Mesendoderm (in vitro differentiated cells): ENCODE results near the gene EPB42.

Source experiments
- DNase-seq: peaks from one replicate; pipeline ENCODE4 v3.0.0; 2013
- H2AK5ac ChIP-seq: 2 replicates; pipeline ENCODE4 v1.6.1; 2013; ENCODE audit warnings: low read length, inconsistent platforms
- H2BK120ac ChIP-seq: 2 replicates; pipeline ENCODE4 v1.6.1; 2013; ENCODE audit warnings: low read depth, mild to moderate bottlenecking, low read length, moderate library complexity, mixed read lengths
- H2BK15ac ChIP-seq: replicated peaks from 2 replicates; pipeline ENCODE4 v1.6.1; 2013; ENCODE audit warnings: low read depth, mild to moderate bottlenecking, moderate library complexity
- H2BK5ac ChIP-seq: 2 replicates; pipeline ENCODE4 v1.6.1; 2013; ENCODE audit warnings: low read length, inconsistent platforms
- H3K18ac ChIP-seq: 2 replicates; pipeline ENCODE4 v1.6.1; 2013; ENCODE audit warnings: mild to moderate bottlenecking, low read length, mixed read lengths
- H3K23ac ChIP-seq: one replicate; pipeline ENCODE4 v1.6.1; 2013; ENCODE audit warnings: low read length
- H3K27ac ChIP-seq: 2 replicates; pipeline ENCODE4 v1.5.1; 2013; ENCODE audit warnings: low read depth, mild to moderate bottlenecking, inconsistent platforms, low read length, moderate library complexity
- H3K27me3 ChIP-seq: 2 replicates; pipeline ENCODE4 v1.6.1; 2013; ENCODE audit warnings: low read length, control low read depth, mild to moderate bottlenecking, inconsistent platforms; ENCODE audit not compliant: insufficient read depth, poor library complexity
- H3K36me3 ChIP-seq: 2 replicates; pipeline ENCODE4 v1.6.1; 2013; ENCODE audit warnings: low read length, inconsistent platforms; ENCODE audit not compliant: control insufficient read depth, insufficient read depth
- H3K4ac ChIP-seq: one replicate; pipeline ENCODE4 v1.6.1; 2013; ENCODE audit warnings: low read depth, mild to moderate bottlenecking, low read length, moderate library complexity
- H3K4me1 ChIP-seq: 2 replicates; pipeline ENCODE4 v1.6.1; 2013; ENCODE audit warnings: low read depth, low read length, inconsistent platforms; ENCODE audit not compliant: control insufficient read depth
- H3K4me2 ChIP-seq: 2 replicates; pipeline ENCODE4 v1.6.1; 2013; ENCODE audit warnings: low read length
- H3K4me3 ChIP-seq: 2 replicates; pipeline ENCODE4 v1.5.1; 2013; ENCODE audit warnings: mild to moderate bottlenecking, low read length
- H3K56ac ChIP-seq: one replicate; pipeline ENCODE4 v1.6.1; 2013; ENCODE audit warnings: low read length
- H3K79me1 ChIP-seq: 2 replicates; pipeline ENCODE4 v1.6.1; 2013; ENCODE audit warnings: low read length, inconsistent platforms
- H3K79me2 ChIP-seq: 2 replicates; pipeline ENCODE4 v1.6.1; 2013; ENCODE audit warnings: mild to moderate bottlenecking, low read length; ENCODE audit not compliant: control insufficient read depth, insufficient read depth
- H3K9ac ChIP-seq: 2 replicates; pipeline ENCODE4 v1.6.1; 2013; ENCODE audit warnings: low read length, inconsistent platforms
- H4K5ac ChIP-seq: one replicate; pipeline ENCODE4 v1.6.1; 2013; ENCODE audit warnings: low read length
- H4K8ac ChIP-seq: one replicate; pipeline ENCODE4 v1.6.1; 2013; ENCODE audit warnings: low read depth, mild to moderate bottlenecking, control low read depth, low read length, moderate library complexity
- WGBS: extraction: QIAGEN DNeasy Blood & Tissue Kit; methylation state at CpG from one replicate; pipeline ENCODE4 v1.1.7; 2013; ENCODE audit warnings: low lambda C conversion rate, missing lambda C conversion rate; ENCODE audit not compliant: insufficient coverage; ENCODE audit errors: extremely low coverage; 5-methylcytosine and 5-hydroxymethylcytosine counted together

Gene EPB42

DNA sequence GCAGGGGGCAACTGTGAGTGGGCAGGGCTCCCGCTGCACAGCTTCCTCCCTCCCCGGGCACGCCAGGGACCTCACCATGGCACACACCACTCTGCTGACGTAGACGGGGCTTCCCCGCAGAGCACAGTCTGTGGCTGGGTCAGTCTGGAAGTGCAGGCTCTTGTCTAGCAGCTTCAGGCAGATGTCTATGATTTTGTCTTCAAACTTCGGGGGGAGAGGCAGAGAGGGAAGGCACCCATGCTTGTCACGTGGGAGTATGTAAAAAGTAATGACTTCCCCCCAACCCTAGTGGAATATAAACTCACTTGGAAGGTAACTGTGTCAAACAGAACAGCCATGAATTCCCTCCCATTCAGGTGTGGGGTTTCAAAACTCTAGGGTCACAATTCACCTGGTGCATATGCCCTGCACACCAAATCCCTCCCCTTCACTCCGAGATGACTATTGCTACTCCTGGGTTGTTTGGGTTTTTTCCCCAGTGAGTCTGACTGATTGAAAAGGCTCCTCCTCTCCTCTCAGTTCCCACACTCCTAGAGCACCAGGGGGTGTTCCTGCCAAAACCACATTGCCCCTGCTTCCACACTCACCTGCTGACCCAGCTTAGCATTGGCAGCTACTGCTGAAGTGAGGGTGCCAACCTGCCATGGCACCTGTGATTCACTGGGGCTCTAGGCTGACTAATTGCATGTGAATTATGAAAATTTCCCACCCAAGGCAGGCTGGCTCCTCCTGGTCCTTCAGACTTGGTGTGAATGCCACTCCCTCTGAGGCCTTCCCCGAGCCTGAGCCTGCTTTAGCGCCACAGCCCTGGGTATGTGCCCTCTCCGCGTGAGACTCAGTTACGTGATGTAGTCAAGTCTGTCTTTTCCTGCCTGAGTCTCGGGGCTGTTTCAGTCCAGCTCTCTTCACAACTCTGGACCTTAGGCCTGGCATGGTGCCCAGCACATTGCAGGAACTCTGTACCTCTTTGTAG lies 32.9 kb upstream of the EPB42 start:
- no peak overlapping the region for H3K9ac ChIP-seq
- no peaks in the 10 kb centered on the region for H3K79me2 ChIP-seq
- no peaks in the 10 kb centered on the region for H3K36me3 ChIP-seq
- no peak overlapping the region for H3K56ac ChIP-seq
- H3K4me3 ChIP-seq: no peak overlapping the region
- DNase-seq: no peak
- no peak overlapping the region for H2BK120ac ChIP-seq
- no CpG with 5 or more reads among the region's 15 CpGs for WGBS
- H3K4ac ChIP-seq: no peak overlapping the region
- H2BK15ac ChIP-seq: no peak overlapping the region
- no peak overlapping the region for H4K8ac ChIP-seq
- H2BK5ac ChIP-seq: no peak overlapping the region
- no peak overlapping the region for H4K5ac ChIP-seq
- H3K79me1 ChIP-seq: no peaks in the 10 kb centered on the region
- H3K23ac ChIP-seq: no peak overlapping the region
- no peak overlapping the region for H3K4me2 ChIP-seq
- H3K27me3 ChIP-seq: no peaks in the 10 kb centered on the region
- H3K4me1 ChIP-seq: no peaks in the 10 kb centered on the region
- no peak overlapping the region for H3K18ac ChIP-seq
- H2AK5ac ChIP-seq: no peak overlapping the region
- H3K27ac ChIP-seq: no peak overlapping the region

DNA sequence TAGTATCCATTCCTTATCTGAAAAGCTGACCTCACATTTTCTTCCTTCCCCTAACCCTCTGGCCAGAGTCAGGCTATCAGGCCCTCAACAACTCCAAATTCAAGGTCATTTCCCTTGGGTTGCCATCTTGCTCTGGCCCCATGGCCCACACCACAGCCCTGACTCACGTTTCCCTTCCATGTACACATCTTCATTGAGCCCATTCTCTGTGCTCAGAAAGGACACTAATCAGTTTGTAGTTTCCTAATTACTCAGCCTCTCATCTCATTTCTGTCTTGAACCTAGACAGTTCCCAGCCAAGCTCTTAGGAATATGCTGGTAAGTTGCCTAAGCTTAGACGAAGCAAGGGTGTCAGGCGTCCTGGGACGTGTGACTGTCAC lies 31.0 kb upstream of the EPB42 start:
- H2BK5ac ChIP-seq: no peak overlapping the region
- H3K27me3 ChIP-seq: no peaks in the 10 kb centered on the region
- H3K56ac ChIP-seq: no peak overlapping the region
- no CpG with 5 or more reads among the region's 4 CpGs for WGBS
- H4K8ac ChIP-seq: no peak overlapping the region
- no peaks in the 10 kb centered on the region for H3K36me3 ChIP-seq
- no peak overlapping the region for H3K27ac ChIP-seq
- H2BK15ac ChIP-seq: no peak overlapping the region
- no peak overlapping the region for H2BK120ac ChIP-seq
- no peak overlapping the region for H3K4ac ChIP-seq
- no peak for DNase-seq
- H3K4me2 ChIP-seq: no peak overlapping the region
- no peak overlapping the region for H2AK5ac ChIP-seq
- H3K4me3 ChIP-seq: no peak overlapping the region
- no peak overlapping the region for H3K23ac ChIP-seq
- H3K4me1 ChIP-seq: no peaks in the 10 kb centered on the region
- H3K79me1 ChIP-seq: no peaks in the 10 kb centered on the region
- H3K79me2 ChIP-seq: no peaks in the 10 kb centered on the region
- no peak overlapping the region for H4K5ac ChIP-seq
- no peak overlapping the region for H3K9ac ChIP-seq
- H3K18ac ChIP-seq: no peak overlapping the region

DNA sequence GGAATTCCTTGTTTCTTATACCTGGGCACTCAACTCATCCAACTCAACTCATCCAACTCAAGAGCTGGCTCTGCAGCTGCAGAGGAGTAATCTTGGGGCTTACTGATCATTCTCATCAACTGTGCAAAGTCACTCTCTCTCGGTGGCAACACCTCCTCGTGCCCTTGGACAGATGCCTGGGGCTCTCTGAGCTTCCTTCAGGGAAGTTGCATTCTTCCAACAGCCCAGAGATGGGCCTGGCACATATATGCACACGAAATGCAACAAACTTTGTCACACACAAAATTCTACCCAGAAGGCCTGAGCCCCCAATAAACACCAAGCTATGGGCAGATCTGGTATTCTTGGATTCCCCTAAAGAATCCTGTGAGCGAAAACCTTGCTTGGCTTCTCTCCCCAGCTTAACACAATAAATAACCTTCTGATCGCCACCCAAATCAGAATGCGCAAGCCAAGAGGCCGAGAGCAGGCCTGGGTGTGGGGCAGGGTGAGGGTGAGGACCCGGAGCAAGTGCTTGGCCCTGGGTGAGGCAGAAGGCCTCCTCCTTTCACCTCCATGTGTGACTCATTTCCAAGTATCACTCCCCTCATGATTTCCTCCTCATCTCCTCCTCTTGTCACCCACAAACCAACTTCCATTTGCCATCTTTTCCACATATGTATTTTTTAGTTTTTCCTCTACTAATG lies 30.5 kb upstream of the EPB42 start:
- no peaks in the 10 kb centered on the region for H3K79me2 ChIP-seq
- H4K8ac ChIP-seq: no peak overlapping the region
- H3K36me3 ChIP-seq: no peaks in the 10 kb centered on the region
- H3K18ac ChIP-seq: no peak overlapping the region
- H2BK5ac ChIP-seq: no peak overlapping the region
- no peaks in the 10 kb centered on the region for H3K79me1 ChIP-seq
- no peak overlapping the region for H4K5ac ChIP-seq
- no peak overlapping the region for H3K4me3 ChIP-seq
- H3K9ac ChIP-seq: no peak overlapping the region
- no peak overlapping the region for H3K4ac ChIP-seq
- no peak overlapping the region for H3K4me2 ChIP-seq
- H3K23ac ChIP-seq: no peak overlapping the region
- no peak overlapping the region for H2BK120ac ChIP-seq
- no CpG with 5 or more reads among the region's 8 CpGs for WGBS
- H3K27ac ChIP-seq: no peak overlapping the region
- no peak overlapping the region for H3K56ac ChIP-seq
- no peaks in the 10 kb centered on the region for H3K27me3 ChIP-seq
- H2AK5ac ChIP-seq: no peak overlapping the region
- H2BK15ac ChIP-seq: no peak overlapping the region
- no peaks in the 10 kb centered on the region for H3K4me1 ChIP-seq
- no peak for DNase-seq

DNA sequence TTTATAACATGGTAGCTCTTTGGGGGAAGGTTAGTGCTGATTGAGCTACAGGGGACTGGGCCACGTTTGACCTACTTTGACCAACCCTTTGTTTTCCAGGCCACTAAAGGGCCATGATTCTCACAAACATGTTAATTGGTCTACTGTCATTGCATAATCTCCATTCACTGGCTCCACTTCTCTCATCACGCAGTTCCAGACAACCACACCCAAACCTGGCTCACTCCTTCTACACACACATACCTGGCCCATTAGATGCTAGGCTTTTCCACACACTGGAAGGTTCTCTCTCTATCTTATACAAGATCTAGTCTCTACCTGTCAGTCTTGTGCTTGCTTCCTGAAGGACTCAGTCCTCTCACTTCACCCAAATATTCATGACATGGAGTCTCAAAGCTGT lies 30.0 kb upstream of the EPB42 start:
- Histone ChIP-seq H3K27ac (no peak overlapping the region), H4K8ac (no peak overlapping the region), H3K27me3 (no peaks in the 10 kb centered on the region), H4K5ac (no peak overlapping the region), H3K56ac (no peak overlapping the region), H3K4me3 (no peak overlapping the region), H3K4me2 (no peak overlapping the region), H2AK5ac (no peak overlapping the region), H3K23ac (no peak overlapping the region), H3K79me2 (no peaks in the 10 kb centered on the region), H2BK5ac (no peak overlapping the region), H3K4me1 (no peaks in the 10 kb centered on the region), H3K9ac (no peak overlapping the region), H3K79me1 (no peaks in the 10 kb centered on the region), H3K4ac (no peak overlapping the region), H3K18ac (no peak overlapping the region), H2BK15ac (no peak overlapping the region), H3K36me3 (no peaks in the 10 kb centered on the region), H2BK120ac (no peak overlapping the region)
- WGBS: no CpG with 5 or more reads among the region's 2 CpGs
- no peak for DNase-seq

DNA sequence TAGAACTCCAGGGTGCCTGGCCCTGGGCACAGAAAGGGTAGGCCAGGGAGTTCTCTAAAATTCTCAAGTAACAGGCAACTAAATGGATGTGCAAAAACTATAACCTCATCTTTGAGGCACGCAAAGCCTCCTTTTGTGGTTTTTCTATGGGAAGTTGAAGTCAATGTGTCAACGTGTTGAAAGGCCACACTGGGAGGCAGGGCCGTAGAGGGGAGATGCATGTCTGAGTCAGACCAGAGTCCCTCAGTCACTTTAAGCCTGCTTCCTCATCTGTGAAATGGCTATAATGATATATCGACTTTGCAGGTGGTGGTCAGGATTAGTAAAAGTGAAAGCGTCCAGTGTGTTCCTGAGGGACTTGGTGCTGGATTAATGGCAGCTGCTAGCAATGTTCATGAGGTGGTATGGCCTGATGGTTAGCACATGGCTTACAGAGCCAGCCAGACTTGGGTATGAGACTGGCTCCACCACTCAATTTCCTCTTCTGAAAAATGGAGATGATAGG lies 28.9 kb upstream of the EPB42 start:
- no peak overlapping the region for H2BK15ac ChIP-seq
- no peak overlapping the region for H3K4ac ChIP-seq
- DNase-seq: peak; percentile 30
- H3K4me3 ChIP-seq: no peak overlapping the region
- H3K36me3 ChIP-seq: no peaks in the 10 kb centered on the region
- no peaks in the 10 kb centered on the region for H3K27me3 ChIP-seq
- no peak overlapping the region for H4K5ac ChIP-seq
- no CpG with 5 or more reads among the region's 5 CpGs for WGBS
- H3K4me1 ChIP-seq: no peaks in the 10 kb centered on the region
- H3K18ac ChIP-seq: no peak overlapping the region
- no peak overlapping the region for H3K27ac ChIP-seq
- H2BK5ac ChIP-seq: no peak overlapping the region
- no peaks in the 10 kb centered on the region for H3K79me1 ChIP-seq
- no peak overlapping the region for H3K23ac ChIP-seq
- H3K79me2 ChIP-seq: no peaks in the 10 kb centered on the region
- no peak overlapping the region for H3K4me2 ChIP-seq
- H2BK120ac ChIP-seq: no peak overlapping the region
- no peak overlapping the region for H2AK5ac ChIP-seq
- H4K8ac ChIP-seq: no peak overlapping the region
- no peak overlapping the region for H3K9ac ChIP-seq
- H3K56ac ChIP-seq: no peak overlapping the region
